Measurements from ENCODE around the gene TRUB1. TPM values are rescaled to one million over a fixed set of nuclear protein-coding genes. Genes with fewer than 3 reads are reported as not detected.
"Not testable (repeated sequence)": the region's sequence is repeated elsewhere in the genome, so short reads cannot be mapped to it uniquely, and the experiment has no call there.

The TRUB1 gene
- 13.1 TPM for total RNA-seq
- long read RNA-seq, transcript TRUB1-201 (8 exons, 3,408 nt), result major isoform, 21 of 25 reads
- long read RNA-seq, partial matches to known transcripts, result 1 of 25 reads
- long read RNA-seq, other reads (novel, unspliced or antisense), result 2 of 25 reads

- ATAC-seq, result peak; percentile 100
- no peak for TF ChIP-seq CTCF (IDR thresholded peaks at IDR 0.05)
These were observed at the start of gene TRUB1 for GRCh38 chr10:114937962-114938855. TSS of gene TRUB1 (plus strand) at chr10:114938195. CDS start at chr10:114938254, 59 bp downstream.

GRCh38 chr10:114893251-114893650 lies 44.7 kb upstream of the TRUB1 start:
- DNase-seq, result no peak
- Histone ChIP-seq H3K27ac (no peak overlapping the region), H3K27me3 (ENCODE audit: low read depth) (no peaks in the 10 kb centered on the region), H3K36me3 (no peaks in the 10 kb centered on the region), H3K9me3 (no peaks in the 10 kb centered on the region), H3K4me1 (no peaks in the 10 kb centered on the region), H3K4me3 (no peak overlapping the region)
- no peak for TF ChIP-seq CTCF (IDR thresholded peaks at IDR 0.05)
- no peak for ATAC-seq
- intact Hi-C loops (cut with DNase I), result no loop called here

More at GRCh38 chr10:114937962-114938855, at the start of gene TRUB1:
- Histone ChIP-seq H3K27ac (peak within 1 kb of the TSS; percentile 90), H3K9me3 (no peaks in the 10 kb centered on the region), H3K36me3 (peaks cover 19% of the 10 kb centered on the region), H3K4me3 (peak within 1 kb of the TSS; percentile 95), H3K27me3 (ENCODE audit: low read depth) (no peaks in the 10 kb centered on the region), H3K4me1 (peaks cover 20% of the 10 kb centered on the region)
- DNase-seq, result peak; percentile 96
- intact Hi-C loops (cut with DNase I), result no loop called here

DNA sequence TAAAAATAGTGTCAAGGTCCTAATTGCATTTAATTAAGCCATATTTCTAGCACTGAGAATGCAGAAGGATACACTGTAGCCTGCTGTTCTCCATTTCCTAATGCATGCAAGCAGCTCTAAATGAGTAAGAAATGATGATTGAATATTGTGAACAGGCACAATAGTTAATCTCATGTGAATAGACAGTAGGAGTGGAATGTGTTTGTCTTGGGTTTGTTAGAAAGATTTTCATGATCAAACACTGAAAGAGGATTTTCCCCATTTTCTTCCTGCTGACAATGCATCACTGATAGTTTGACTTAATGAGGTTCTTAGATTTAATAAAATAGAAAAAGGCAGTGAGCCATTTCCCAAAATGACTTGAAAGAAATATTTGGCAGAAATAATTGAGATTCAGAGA lies 43.1 kb upstream of the TRUB1 start:
- ATAC-seq (no peak), DNase-seq (no peak)
- no peak for TF ChIP-seq CTCF (IDR thresholded peaks at IDR 0.05)
- no peaks in the 10 kb centered on the region for H3K4me1 ChIP-seq
- no peaks in the 10 kb centered on the region for H3K36me3 ChIP-seq
- no peak overlapping the region for H3K4me3 ChIP-seq
- H3K9me3 ChIP-seq, result no peaks in the 10 kb centered on the region
- H3K27me3 ChIP-seq (ENCODE audit: low read depth), result no peaks in the 10 kb centered on the region
- H3K27ac ChIP-seq, result no peak overlapping the region
- intact Hi-C loops (cut with DNase I), result no loop called here

GRCh38 chr10:114897011-114897410 lies 41.0 kb upstream of the TRUB1 start:
- not testable (repeated sequence) for H3K27ac ChIP-seq

GRCh38 chr10:114897593-114897992 lies 40.4 kb upstream of the TRUB1 start:
- no peak overlapping the region for H3K27ac ChIP-seq
- no peaks in the 10 kb centered on the region for H3K4me1 ChIP-seq
- DNase-seq, result no peak
- ATAC-seq, result no peak
- no peaks in the 10 kb centered on the region for H3K36me3 ChIP-seq
- no peak for TF ChIP-seq CTCF (IDR thresholded peaks at IDR 0.05)
- H3K27me3 ChIP-seq (ENCODE audit: low read depth), result no peaks in the 10 kb centered on the region
- H3K4me3 ChIP-seq, result no peak overlapping the region
- intact Hi-C loops (cut with DNase I), result no loop called here
- H3K9me3 ChIP-seq, result no peaks in the 10 kb centered on the region

More at GRCh38 chr10:114897011-114897410, 41.0 kb upstream of the TRUB1 start:
- intact Hi-C loops (cut with DNase I); H3K4me3 ChIP-seq; H3K9me3 ChIP-seq; H3K36me3 ChIP-seq; ATAC-seq; DNase-seq; H3K27me3 ChIP-seq (ENCODE audit: low read depth); H3K4me1 ChIP-seq: not testable (repeated sequence)

- DNase-seq (no peak), ATAC-seq (no peak)
- no peaks in the 10 kb centered on the region for H3K4me1 ChIP-seq
- H3K9me3 ChIP-seq, result no peaks in the 10 kb centered on the region
- H3K4me3 ChIP-seq, result no peak overlapping the region
- no peaks in the 10 kb centered on the region for H3K36me3 ChIP-seq
- H3K27ac ChIP-seq, result no peak overlapping the region
- TF ChIP-seq CTCF (IDR thresholded peaks at IDR 0.05), result no peak
- H3K27me3 ChIP-seq (ENCODE audit: low read depth), result no peaks in the 10 kb centered on the region
- intact Hi-C loops (cut with DNase I), result no loop called here
These were observed 38.0 kb upstream of the TRUB1 start for GRCh38 chr10:114899982-114900381.

All from lower lobe of right lung (tissue), 2 donors.